ENCODE results near the gene PTPRG.

Gene PTPRG

DNA sequence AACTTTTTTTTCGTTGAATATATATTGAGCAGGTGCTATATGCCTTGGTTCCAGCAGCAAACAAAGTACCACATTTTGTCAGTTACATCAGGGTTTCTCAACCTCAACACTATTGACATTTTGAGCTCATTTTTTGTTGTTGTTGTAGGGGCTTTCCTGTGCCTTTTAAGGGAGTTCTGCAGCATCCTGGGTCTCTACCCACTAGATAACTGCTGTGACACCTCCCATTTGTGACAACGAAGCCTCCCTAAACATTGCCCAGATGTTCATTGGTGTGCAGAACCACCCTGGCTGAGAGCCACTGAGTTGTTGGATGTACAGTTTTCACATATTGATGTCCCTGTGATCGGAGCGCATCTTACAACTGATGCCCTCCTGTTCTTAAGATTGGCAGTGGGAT lies 382.6 kb downstream of the PTPRG start:
- no peak for DNase-seq

DNA sequence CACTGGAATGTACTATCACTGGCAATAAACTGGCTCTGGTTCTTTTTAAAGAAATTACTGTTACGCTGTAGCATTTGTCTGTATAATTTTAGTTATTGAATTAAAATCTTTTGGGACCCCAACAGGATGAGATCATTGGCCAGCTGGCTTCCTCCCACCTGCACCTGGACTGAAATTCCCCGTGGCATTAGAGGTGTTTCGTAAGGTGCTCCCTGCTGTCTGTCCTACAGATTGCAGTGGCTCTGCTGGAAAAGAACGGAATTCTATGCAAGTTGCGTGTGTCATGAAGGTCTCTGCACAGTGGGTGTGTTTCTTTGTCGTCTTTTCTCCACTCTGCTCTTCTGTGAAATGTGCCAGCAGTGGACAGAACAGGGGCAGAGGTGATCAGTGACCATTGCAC lies 383.4 kb downstream of the PTPRG start:
- DNase-seq, result no peak

DNA sequence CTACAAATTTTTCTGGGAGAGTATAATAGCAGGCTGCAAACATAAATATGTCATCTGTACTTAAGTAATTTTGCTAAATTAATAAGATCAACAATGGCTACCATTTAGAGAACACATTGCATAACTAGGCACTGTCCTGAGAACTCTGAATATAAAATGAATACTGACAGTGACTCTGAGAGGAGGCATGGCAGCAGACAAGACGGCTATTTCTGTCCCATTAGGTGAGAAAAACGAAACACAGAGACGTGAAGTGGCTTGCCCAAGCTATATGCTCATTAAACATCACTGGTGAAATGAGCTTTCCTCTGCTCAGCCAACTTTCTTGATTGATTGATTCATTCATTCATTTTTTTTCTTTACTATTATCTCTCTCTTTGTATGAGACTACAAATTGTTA lies 384.3 kb downstream of the PTPRG start:
- DNase-seq, result no peak

DNA sequence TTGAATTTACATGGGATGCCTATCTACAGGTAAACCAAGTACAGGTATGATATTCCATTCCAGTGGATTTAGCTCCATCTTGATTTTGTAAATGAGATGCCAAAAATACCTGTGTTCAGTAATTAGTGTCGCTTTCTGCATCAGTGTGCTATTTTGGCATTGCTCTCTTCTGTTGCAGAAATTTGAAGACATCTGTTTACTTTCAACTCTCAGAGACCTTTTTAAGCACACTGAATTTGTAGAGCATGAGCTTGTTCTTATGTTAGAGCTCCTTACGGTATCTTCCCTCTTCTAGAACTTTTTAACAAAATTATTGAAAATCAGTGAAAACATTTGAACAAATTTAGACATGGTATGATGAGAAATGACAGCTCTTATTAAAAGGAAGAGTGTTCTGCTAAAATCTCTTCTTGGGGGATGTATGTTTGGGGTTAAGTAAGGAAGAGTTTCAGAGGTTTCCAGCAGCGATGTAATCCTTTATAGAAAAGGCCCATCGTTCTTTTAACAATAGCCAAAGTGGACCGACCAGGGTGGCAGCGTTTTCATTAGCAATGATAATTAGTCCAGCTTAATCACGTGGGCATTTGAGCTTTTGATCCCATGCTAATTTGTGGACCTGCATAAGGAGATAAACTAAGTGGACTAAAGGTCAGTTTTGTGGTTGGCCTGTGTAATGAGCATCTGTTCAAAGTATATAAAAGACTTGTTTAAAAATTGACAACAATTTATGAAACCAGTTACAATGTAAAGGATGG lies 385.4 kb downstream of the PTPRG start:
- DNase-seq, result no peak

DNA sequence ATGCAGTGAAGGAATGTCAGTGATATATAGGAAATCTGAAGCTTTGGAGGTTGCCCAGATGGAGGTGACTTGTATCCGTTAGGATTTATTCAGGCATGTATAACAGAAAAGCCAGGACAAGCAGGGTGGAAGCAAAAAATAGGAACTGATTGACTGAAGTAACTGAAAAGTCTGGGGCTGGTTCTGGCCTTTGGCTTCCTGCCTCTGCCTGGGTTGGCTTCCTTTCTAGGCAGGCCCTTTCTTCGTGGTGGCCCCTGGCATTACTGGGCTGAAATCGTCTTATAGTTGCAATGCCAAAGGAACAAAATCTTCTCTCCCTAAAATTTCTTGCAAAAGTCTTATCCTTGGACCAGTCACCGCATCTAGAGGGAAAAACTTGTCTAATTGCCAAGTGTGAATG lies 386.1 kb downstream of the PTPRG start:
- DNase-seq, result no peak

DNA sequence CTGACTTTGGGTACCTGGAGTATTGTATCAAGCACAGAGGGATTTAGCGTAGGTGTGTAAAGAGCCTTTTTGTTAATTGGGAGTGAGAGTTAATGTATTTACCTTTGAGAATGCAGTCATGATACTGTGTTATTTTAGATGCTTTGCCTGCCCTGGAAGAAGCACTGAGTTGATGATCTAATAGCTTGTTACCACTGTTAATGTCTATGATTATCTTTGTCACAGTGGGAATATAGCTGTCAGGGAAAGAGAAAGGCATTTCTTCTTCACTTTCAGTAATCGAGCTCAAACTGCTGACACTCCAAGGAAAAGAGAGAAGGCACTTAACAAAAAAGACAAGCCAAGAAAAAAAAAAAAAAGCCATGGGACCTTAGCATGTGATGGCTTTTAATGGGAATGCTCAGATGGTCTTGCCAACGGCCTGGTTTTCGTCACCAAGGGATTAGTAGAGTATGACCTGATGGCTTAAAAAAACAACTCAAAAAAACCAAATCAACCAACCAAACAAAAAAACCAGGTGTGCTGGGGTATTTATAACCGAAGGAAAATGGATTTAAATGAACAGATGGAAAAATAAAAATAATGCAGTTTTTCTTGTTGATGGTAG lies 387.4 kb downstream of the PTPRG start:
- no peak for DNase-seq

DNA sequence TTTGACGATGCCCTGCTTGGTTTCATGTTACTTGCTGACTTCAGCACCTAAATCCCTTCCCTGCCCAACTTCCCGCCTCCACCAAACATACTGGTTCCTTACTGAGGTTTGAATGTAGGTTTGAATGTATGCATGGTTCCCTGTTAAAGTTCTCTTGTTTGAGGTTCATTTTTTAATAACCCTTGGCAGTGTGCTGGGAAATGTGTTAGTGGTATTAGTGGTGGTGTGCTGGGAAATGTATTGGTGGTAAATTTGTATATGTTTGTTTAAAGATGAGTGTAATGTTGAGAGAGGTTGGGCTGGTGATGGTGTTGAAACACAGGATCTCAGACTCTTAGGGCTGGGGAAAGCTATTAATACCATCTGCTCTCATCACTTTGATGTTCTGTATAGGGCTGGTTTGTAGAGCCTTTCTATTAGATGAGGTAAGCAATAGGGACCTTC lies 392.7 kb downstream of the PTPRG start:
- DNase-seq, result no peak

DNA sequence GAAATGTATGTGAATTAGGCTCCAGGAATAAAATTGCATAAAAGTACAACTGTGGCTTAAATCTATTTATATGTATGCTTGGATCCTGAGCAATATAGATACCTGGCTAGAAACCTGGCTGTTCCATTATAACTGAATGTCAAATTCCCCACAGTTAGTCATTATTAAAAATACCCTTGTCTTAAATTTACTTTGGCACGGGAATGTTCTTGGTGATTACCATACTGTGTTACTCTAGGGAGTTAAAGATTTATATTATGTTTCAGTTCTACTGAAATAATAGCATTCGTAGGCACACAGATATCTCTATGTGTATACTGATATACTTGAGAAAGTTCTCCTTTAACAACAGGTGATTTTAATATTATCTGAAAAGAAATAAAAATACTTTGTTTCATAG lies 394.1 kb downstream of the PTPRG start:
- no peak for DNase-seq

DNA sequence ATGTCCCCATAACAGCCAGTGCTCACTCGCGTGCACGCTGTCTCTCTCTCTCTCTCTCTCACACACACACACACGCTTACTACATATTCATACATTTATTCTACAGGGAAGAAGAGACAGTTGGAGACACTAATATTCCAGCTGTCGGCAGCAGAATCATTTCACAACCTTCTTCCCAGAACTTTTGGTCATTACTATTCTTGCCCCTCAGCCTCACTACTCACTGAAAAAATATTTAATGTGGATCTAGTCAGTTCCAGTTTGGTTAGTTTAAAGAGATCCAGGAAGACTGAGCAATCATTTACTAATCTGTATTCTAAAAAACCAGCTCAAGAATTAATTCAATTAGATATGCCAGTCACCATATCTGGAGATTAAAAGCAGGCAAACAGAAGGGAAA lies 394.9 kb downstream of the PTPRG start:
- DNase-seq, result no peak

DNA sequence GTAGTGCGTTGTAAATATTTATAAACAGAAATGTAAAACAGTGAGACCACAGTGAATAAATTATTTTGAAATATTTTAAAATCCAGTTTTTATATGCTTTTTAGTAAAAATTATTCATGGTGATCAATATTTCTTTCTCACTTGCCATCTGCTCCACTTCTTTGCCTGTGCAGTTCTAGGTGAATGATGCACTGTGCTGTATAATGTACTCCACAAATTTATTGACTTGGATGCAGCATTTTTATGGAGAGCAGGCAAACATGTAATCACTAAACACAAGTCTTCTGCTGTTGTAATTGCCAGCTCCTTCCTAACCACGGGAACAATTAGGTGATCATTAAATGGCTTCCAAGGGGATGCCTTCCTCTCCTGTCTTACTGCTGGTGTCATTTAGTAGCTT lies 395.9 kb downstream of the PTPRG start:
- DNase-seq, result no peak

DNA sequence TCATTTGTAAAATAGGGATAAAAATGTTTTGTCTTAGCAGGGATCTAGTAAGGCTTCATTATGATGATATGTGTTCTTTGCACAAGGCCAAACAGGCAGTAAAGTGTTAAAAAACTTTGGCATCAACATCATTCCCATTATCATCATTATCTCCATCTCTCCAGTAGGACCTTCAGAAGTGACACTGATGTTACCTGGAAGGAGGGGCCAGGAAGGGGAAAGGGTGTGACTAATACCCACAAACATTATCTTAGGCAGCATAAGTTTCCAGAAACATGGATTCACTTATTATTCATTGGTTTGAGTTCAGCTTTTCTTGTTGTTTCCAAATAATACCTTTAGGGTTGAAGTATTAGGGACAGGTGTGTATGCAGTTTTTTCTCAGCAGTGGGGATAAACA lies 399.6 kb downstream of the PTPRG start:
- DNase-seq, result no peak

DNA sequence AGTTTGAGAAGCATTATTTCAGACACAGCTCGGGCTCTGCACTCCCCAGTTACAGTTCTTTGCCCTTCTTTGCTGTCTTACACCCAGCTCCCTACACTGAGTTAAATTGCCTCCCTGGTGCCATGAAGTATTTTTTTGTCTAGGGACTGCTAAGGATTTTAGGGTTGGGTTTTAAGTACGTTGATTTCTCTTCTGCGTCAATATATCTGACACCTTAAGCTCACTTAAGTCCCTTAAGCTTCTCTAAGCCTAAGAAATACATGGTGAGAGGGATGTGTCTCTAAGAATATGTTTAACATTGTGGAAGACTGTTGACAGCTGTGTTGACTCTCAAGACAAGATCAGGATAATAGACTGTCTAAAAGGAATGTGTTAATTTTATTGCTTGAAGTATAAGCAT lies 400.5 kb downstream of the PTPRG start:
- no peak for DNase-seq

DNA sequence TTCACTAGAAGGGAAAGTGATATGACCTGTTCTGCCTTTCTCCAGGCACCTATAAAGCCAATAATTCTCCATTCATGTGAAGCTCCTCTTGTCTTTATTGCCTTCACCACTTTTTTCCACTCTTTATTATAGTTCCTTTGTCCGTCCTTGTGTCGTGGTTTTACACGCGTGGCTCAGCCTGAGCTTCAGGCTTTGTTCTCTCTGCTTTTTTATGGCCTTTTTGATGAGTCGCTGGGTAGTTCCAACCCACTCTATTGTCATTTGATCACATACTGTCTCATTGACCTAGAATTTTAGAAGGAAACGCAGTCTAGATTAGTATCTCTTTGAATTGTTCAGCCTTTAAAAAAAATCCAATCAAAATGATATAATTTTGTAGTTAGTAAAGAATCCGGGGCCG lies 403.2 kb downstream of the PTPRG start:
- DNase-seq, result no peak

DNA sequence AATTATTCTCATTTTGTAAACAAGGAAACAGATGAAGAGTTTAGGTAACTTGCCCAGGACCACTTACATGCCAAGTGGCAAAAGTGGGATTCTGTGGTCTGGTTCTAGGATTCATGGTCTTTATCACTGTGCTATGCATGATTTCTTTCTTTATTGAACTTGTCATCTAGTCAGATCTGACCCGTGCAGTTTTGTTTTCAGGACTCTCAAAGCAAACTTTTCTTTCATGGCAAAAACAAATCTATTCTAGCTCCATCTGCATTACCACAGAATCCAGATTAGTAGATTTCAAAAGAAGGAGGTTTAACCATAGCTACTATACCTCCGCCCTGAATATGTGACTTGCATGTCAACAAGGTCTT lies 404.4 kb downstream of the PTPRG start:
- no peak for DNase-seq

DNA sequence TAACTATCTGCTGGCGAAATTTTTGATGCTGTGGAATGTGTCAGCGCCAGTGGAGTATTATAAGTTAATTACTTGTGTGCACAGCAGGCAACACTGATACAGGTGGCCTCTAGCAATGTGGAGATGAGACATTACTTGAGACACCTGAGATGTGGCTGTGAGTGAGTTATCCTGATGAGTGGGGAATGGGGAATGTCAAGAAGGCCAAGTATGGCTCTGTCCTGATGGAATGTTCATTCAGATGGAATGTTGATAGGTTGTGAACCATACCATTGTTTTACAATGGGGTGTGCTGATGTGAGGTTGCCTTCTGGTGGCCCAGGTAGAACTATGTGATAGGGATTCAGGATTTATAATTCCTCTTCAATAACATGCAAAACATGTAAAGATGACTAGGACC lies 404.8 kb downstream of the PTPRG start:
- no peak for DNase-seq

DNA sequence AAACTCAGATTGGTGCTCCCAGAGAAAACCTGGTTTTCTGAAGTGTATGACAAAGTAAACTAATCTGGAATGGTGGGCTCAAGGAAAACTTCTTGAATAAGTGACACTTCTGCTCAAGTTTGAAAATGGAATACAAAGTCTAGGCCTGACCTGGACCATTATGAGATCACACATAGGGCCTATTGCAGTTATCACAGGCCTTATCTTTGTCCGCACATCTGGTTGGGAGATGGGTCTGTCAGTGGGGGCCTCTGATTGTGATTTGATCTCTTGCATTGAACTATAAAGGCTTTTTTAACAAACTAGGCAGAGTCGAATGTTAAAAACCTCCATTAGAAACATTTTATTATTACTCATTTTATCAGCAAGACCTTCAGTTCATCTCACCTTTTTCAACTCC lies 405.6 kb downstream of the PTPRG start:
- DNase-seq, result no peak

DNA sequence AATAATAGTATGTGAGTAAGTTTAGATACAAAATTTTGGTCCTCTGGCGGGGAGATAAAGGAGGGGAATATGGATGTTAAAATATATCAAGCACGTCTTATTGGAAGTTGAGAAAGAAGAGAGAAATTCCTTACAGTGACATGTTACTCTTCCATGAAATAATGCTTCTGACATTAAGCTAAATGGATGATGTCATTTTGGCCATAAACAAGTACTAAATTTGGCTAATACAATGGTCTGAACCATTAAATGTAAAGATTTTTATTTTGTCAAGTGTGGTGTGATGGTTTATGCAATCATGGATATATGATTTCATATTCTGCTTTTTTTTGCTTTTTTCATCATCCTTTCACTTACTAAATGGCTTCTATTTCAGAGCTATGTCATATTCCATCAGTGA lies 406.6 kb downstream of the PTPRG start:
- DNase-seq, result no peak

DNA sequence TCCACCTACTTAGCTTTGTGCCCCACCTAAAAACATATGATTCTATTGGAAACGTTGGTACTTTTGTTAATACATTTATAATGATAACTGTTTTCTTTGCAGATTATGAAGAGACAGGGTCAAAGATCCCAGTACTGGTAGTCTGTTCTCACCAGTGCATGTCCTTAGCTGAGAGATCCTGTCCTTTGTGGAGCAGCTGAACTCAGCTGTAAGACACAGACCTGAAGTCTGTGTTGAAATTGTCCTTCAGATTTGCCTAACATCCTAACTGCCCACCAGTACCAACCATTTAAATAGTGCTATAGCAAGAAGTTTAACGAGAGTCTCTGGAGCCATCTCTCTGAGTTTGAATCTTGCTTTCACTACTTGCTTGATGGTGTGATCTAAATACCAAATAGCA lies 413.3 kb downstream of the PTPRG start:
- DNase-seq, result no peak

DNA sequence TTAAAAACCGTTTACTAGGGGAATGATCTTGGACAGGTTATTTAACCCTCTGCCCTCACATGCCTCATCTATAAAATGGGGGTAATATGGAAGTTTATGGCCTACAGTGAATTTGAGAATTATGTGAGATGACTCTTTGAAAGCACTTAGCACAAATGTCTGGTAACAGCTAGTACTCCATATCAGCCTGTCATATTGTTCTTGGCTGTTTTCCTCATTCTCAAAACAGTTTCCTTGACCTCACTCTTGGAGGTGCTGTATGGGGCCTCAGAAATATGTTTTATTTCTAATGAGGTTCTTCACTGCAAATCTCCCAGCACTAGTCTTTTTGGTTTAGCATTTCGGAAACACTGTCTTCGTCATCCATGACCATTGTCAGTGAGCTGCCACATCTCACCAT lies 413.8 kb downstream of the PTPRG start:
- DNase-seq, result no peak

DNA sequence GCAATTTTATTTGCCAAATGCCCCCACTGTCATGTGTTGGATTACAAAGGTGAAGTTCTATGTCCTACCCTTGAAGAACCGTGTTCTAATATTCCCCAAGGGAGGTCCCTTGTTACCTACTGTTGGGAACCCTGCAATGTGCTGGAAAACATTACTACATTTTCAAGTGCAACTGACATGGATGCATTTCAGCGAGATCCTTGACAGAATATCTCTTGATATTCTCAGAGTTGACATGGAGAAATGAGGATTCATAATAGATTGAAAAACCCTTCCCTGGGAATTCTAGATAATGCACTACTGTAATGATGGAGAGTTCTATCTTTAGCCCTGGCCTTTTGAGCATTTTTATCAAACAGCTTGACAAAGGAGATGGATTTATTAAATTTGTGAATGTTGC lies 414.6 kb downstream of the PTPRG start:
- DNase-seq, result no peak

DNA sequence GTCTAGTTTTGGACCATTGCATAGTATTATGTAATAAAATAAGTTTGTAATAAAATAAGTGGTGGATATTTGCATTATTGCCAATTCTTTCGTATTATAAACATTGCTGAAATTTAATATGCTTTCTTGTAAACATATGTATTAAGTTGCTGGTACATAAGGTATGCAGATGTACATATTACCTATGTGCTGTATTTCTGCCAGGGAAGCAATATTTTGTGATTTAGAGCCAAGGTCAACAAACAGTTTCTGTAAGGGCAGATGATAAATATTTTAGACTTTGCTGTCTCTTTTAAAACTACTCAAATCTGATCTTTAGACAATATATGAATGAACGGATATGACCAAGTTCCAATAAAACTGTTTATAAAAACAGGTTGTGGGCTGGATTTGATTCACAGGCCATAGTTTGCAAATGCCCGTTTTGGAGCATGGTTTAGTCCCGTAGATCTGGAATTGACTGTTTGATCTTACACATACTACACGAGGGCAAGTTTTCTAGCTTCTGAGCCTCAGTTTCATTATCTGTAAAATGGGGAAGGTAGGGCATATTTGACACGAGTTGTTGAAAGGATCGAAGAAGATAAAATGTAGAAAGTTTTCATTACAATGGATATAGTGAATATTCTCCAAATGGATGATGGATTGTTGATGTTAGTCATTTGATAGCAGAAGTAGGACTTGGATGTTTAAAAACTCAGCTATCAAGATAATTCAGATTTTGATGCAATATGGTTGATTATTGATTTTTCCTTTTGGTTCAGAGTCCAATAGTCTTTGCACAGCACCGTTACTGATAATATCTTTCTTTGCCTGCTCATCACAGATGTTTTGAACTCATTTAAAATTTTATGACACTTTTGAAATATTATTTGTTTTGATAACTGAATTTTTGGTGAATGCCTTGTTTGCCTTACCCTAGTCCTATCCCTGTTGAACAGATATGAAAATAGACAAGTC lies 417.4 kb downstream of the PTPRG start:
- DNase-seq, result no peak

DNA sequence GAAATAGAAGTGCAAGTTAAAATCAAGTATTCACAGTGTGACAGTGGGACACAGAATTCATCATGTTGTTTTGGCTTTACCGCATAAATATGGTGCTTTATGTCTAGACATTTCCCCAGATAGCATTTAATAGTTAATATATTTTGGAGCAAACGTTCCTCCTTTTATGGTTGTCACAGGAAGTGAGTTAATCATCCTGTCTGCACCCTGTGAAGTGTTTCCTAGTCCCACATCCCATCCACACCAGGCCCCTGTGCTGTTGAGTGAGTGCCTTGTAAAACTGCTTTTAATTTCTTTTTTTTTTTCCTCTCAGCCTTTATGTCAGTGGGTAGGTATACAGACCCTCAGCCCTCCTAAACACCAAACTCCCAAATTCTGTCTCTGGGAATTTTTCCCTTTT lies 418.3 kb downstream of the PTPRG start:
- no peak for DNase-seq

DNA sequence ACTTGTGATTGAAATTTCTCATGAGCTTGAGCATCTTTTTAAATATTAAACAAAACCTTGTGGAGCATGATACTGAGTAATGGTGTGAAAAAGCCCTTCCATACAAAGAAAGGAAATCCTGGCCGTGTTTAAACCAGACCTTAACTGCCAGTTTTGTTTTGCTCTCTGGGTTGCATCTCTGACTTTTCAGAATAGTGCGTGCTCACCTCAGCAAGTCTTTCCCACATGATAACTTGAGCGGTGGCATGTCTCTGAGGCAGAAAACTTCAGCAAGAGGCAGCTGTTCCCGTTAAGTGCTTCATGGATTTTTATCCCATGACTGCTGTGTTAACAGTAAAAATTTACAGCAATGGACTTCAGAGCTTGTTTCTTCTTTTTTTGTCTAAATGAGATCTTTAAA lies 418.7 kb downstream of the PTPRG start:
- no peak for DNase-seq

DNA sequence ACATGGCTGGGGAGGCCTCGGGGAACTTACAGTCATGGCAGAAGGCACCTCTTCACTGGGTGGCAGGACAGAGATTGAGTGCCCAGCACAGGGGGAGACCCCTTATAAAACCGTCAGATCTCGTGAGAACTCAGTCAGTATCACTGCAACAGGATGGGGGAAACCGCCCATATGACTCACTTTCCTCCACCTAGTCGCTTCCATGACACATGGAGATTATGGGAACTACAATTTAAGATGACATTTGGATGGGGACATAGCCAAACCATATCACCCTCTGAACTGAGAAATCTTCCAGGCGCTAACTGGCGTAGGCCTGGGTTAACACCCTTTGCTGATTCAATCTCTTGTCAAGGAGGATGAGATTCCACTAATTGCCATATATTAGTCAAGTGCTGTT lies 419.7 kb downstream of the PTPRG start:
- DNase-seq, result no peak
